Prostate gland (tissue), 2 donors: ENCODE data around the gene ADIPOR2.

Experiments used
- POLR2A ChIP-seq: fragments of 450-650 bp; IDR thresholded peaks from one replicate; pipeline ENCODE4 v1.6.1; 2016; ENCODE audit warnings: antibody characterized with exemption, mild to moderate bottlenecking
- TF ChIP-seq, protein P1 (sequence below), 4 experiments: fragments of 200-600 bp in 2 of 4; fragments of 450-650 bp in 2 of 4; sonication (generic) in 2 of 4; IDR thresholded peaks; 1 replicate in 3 of 4; 2 replicates in 1 of 4; pipeline ENCODE4 v1.5.1; 2016 to 2019; ENCODE audit warnings: antibody characterized with exemption in 4 of 4, mild to moderate bottlenecking in 2 of 4, moderate library complexity in 2 of 4

DNA sequence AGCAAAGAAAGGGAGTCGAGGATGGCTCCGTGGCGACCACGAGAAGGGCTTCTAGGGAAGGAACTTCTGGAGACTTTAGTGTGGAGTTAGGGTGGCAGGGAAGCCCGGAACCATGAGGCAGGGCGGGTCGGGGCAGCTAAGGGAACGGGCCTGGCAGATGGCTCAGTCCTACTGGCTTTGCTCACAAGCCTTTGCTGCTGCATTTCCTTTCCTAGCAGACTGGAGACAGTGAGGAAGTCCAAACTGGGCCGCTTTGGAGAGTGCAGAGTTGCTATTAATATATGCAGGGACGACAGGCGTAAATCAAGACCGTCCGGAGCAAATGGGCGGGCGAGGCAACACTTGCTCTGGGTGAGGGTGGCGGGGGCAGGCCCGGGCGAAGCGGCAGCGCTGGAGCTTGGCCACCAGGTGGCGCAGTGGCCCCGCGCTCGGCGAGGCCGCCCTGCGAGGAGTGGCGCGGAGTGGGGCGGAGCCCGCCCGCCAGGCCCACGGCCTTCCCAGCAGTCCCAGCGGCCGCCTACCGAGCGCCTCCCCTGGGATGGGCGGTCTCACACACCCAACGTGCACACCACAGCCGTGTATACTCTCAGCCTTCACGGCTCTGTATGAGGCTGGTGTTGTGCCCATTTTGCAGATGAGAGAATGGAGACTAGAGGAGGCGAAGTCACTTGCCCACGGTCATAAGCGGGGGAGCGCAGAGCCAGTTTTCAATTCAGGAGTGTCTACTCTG is 105.1 kb downstream of the ADIPOR2 start:
- peak; percentile 58 for TF ChIP-seq POLR2A
- TF ChIP-seq, protein P1, sequence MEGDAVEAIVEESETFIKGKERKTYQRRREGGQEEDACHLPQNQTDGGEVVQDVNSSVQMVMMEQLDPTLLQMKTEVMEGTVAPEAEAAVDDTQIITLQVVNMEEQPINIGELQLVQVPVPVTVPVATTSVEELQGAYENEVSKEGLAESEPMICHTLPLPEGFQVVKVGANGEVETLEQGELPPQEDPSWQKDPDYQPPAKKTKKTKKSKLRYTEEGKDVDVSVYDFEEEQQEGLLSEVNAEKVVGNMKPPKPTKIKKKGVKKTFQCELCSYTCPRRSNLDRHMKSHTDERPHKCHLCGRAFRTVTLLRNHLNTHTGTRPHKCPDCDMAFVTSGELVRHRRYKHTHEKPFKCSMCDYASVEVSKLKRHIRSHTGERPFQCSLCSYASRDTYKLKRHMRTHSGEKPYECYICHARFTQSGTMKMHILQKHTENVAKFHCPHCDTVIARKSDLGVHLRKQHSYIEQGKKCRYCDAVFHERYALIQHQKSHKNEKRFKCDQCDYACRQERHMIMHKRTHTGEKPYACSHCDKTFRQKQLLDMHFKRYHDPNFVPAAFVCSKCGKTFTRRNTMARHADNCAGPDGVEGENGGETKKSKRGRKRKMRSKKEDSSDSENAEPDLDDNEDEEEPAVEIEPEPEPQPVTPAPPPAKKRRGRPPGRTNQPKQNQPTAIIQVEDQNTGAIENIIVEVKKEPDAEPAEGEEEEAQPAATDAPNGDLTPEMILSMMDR (IDR thresholded peaks at IDR 0.05): peak; percentile 98 to 100 (median 100)
